ENCODE results near the gene CASTOR1. TPM values are rescaled to one million over a fixed set of nuclear protein-coding genes. Genes with fewer than 3 reads are reported as not detected.

CASTOR1 gene
- total RNA-seq, 2 donors from 2014 or later = 27.2 to 33.2 TPM

GRCh38 chr22:30328466-30329049 lies 39.3 kb upstream of the CASTOR1 start:
- Histone ChIP-seq H3K27me3 (replicated peaks; ENCODE audit: insufficient read depth) (no peaks in the 10 kb centered on the region), H3K4me1 (replicated peaks) (peaks cover 5% of the 10 kb centered on the region), H3K36me3 (peaks cover 0 to 4% of the 10 kb centered on the region in 2 donors), H3K9me3 (no peaks in the 10 kb centered on the region), H3K4me3 (no peak overlapping the region), H3K27ac (peak overlapping the region; percentile 79 to 92)
- 63% methylated on average over 3 of the region's 3 CpGs for WGBS
- no peak for TF ChIP-seq POLR2AphosphoS5 (IDR thresholded peaks at IDR 0.05)
- DNase-seq (ENCODE audit: low spot score) = no peak
- intact Hi-C loops (cut with DNase I) = loop anchor here (2.0 kb wide), 1 partner anchor 26 kb away; no protein-coding TSS in a partner anchor

DNA sequence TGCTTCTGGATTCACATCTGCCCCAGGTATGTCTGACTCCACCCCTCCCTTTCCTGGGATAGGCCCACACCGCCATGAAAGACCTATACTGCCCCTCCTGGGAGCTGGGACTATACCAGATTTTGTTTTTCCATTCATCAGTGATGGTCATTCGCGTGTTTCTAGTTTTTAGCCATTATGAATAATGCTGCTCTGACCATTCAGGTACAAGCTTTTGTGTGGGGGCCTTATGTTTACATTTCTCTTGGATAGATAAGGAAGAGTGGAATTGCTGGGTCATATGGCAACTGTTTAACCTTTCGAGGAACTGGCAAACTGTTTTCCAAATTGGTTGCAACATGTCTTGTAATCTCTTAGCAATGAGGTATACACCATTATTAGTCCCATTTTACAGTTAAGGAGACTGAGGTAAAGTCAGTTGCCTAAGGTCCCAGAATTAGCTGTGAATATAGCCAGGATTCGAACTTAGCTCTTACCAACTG lies 38.6 kb upstream of the CASTOR1 start:
- intact Hi-C loops (cut with DNase I) = loop anchor here (2.0 kb wide), 2 partner anchors 27 to 39 kb away; partner anchors contain the start of gene CASTOR1
- no peaks in the 10 kb centered on the region for H3K9me3 ChIP-seq
- H3K27ac ChIP-seq = peak overlapping the region; percentile 79 to 92
- H3K4me1 ChIP-seq (replicated peaks) = peaks cover 5% of the 10 kb centered on the region
- TF ChIP-seq POLR2A (IDR thresholded peaks at IDR 0.05) = no peak
- TF ChIP-seq, protein P1, sequence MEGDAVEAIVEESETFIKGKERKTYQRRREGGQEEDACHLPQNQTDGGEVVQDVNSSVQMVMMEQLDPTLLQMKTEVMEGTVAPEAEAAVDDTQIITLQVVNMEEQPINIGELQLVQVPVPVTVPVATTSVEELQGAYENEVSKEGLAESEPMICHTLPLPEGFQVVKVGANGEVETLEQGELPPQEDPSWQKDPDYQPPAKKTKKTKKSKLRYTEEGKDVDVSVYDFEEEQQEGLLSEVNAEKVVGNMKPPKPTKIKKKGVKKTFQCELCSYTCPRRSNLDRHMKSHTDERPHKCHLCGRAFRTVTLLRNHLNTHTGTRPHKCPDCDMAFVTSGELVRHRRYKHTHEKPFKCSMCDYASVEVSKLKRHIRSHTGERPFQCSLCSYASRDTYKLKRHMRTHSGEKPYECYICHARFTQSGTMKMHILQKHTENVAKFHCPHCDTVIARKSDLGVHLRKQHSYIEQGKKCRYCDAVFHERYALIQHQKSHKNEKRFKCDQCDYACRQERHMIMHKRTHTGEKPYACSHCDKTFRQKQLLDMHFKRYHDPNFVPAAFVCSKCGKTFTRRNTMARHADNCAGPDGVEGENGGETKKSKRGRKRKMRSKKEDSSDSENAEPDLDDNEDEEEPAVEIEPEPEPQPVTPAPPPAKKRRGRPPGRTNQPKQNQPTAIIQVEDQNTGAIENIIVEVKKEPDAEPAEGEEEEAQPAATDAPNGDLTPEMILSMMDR (IDR thresholded peaks at IDR 0.05) = peak in 2 of 4 experiments; percentile 33 to 37
- peak; percentile 23 for TF ChIP-seq POLR2AphosphoS5 (IDR thresholded peaks at IDR 0.05)
- no peaks in the 10 kb centered on the region for H3K36me3 ChIP-seq
- DNase-seq (ENCODE audit: low spot score) = peak; percentile 45
- no peaks in the 10 kb centered on the region for H3K27me3 ChIP-seq (replicated peaks; ENCODE audit: insufficient read depth)
- H3K4me3 ChIP-seq = no peak overlapping the region
- 69% methylated on average over 5 of the region's 5 CpGs for WGBS

DNA sequence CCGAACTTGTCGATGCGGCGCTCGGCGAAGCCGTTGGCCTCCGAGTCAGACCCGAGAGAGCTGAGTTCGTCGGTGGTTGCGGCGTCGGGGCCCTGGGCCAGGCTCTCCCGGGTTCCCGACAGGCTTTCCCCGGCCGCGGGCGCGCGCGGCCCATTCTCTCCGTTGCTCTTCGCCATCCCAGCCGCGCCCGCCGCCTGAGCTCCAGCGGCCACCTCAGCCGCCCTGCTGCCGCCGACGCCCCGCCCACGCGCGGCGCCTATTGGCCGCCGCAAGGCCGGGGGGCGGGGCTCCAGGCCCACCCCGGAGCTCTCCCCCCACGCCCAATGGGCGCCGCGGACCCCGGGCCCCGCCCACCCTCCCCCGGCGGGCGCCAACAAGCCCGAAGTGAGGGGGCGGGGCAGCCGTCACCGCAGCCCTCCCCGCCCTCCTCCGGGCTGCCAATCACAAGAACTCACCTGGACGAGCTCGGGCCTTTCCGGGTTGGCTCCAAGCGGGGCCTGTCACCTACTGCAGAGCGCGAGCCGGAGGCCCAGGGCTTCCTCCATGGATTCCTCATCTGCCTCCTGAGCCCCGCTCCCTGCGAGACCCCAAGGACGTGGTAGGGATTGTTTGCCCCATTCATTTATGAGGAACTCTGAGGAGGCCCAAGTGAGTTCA lies 37.5 kb upstream of the CASTOR1 start, which contains the start of gene TBC1D10A:
Gene TBC1D10A, minus strand, starts transcription at position 236 of the 657 bp plus-strand sequence. Its CDS starts 60 bp downstream, at position 176.
- Histone ChIP-seq H3K36me3 (no peaks in the 10 kb centered on the region), H3K4me1 (replicated peaks) (peaks cover 5% of the 10 kb centered on the region), H3K9me3 (no peaks in the 10 kb centered on the region), H3K27ac (peak within 1 kb of the TSS; percentile 92 to 94), H3K27me3 (replicated peaks; ENCODE audit: insufficient read depth) (no peaks in the 10 kb centered on the region), H3K4me3 (peak within 1 kb of the TSS; percentile 86 to 98)
- DNase-seq (ENCODE audit: low spot score) = peak; percentile 96
- intact Hi-C loops (cut with DNase I) = loop anchor here (2.0 kb wide), 1 partner anchor 38 kb away; the partner anchor contains the start of gene CASTOR1
- under 1% methylated on average over 47 of the region's 69 CpGs for WGBS
- TF ChIP-seq, protein P1 (IDR thresholded peaks at IDR 0.05) = peak in 1 of 4 experiments; percentile 16
- TF ChIP-seq POLR2A (IDR thresholded peaks at IDR 0.05) (peak; percentile 97), POLR2AphosphoS5 (IDR thresholded peaks at IDR 0.05) (peak; percentile 84)

- TF ChIP-seq POLR2A (IDR thresholded peaks at IDR 0.05) = no peak
- TF ChIP-seq, protein P1 (IDR thresholded peaks at IDR 0.05) = no peak
- no peak for TF ChIP-seq POLR2AphosphoS5 (IDR thresholded peaks at IDR 0.05)
- Histone ChIP-seq H3K9me3 (no peaks in the 10 kb centered on the region), H3K27ac (peak overlapping the region; percentile 92 to 94), H3K36me3 (no peaks in the 10 kb centered on the region), H3K4me1 (replicated peaks) (peaks cover 10% of the 10 kb centered on the region), H3K27me3 (replicated peaks; ENCODE audit: insufficient read depth) (no peaks in the 10 kb centered on the region), H3K4me3 (peak overlapping the region; percentile 86 to 98)
- intact Hi-C loops (cut with DNase I) = loop anchor here (2.0 kb wide), 1 partner anchor 37 kb away; the partner anchor contains the start of gene CASTOR1
- DNase-seq (ENCODE audit: low spot score) = peak; percentile 42
- WGBS = under 1% methylated on average over 21 of the region's 34 CpGs
Measured at GRCh38 chr22:30326255-30326705, 37.0 kb upstream of the CASTOR1 start.

GRCh38 chr22:30325724-30326254 lies 36.5 kb upstream of the CASTOR1 start:
- H3K36me3 ChIP-seq = no peaks in the 10 kb centered on the region
- no peak for DNase-seq (ENCODE audit: low spot score)
- intact Hi-C loops (cut with DNase I) = loop anchor here (2.0 kb wide), 1 partner anchor 37 kb away; the partner anchor contains the start of gene CASTOR1
- H3K9me3 ChIP-seq = no peaks in the 10 kb centered on the region
- TF ChIP-seq POLR2A (IDR thresholded peaks at IDR 0.05) = no peak
- no peak for TF ChIP-seq POLR2AphosphoS5 (IDR thresholded peaks at IDR 0.05)
- TF ChIP-seq, protein P1 (IDR thresholded peaks at IDR 0.05) = no peak
- no peaks in the 10 kb centered on the region for H3K27me3 ChIP-seq (replicated peaks; ENCODE audit: insufficient read depth)
- WGBS = 26% methylated on average over 14 of the region's 14 CpGs
- peak overlapping the region; percentile 92 to 94 for H3K27ac ChIP-seq
- peaks cover 14% of the 10 kb centered on the region for H3K4me1 ChIP-seq (replicated peaks)
- peak overlapping the region; percentile 86 to 98 for H3K4me3 ChIP-seq
